GM12878 (cell line): ENCODE measurements around the gene PIK3R5. TPM values are rescaled to one million over a fixed set of nuclear protein-coding genes. Genes with fewer than 3 reads are reported as not detected.

Experiments used
- ATAC-seq: fragments of 200-7000 bp; cut with Tn5 transposase; 3 replicates; pipeline ENCODE4 v1.9.1; 2020; ENCODE audit warnings: mild to moderate bottlenecking, moderate library complexity
- BruUV-seq: library from RNA; stranded (reverse); fragments of 400-500 nt; replicated peaks from 2 replicates; lab custom pipeline; 2021; lab: Mats Ljungman, UMichigan
- CTCF ChIA-PET: fragments of 300-600 bp; sonication (Branson Sonifier 250); formaldehyde crosslinking; extraction: SDS; loops from one replicate; lab custom pipeline; 2021; ENCODE audit warnings: inconsistent platforms; lab: Yijun Ruan, JAX
- POLR2A ChIA-PET: fragments of 350-600 bp; formaldehyde crosslinking; extraction: SDS; loops from one replicate; lab custom pipeline; 2021; ENCODE audit warnings: inconsistent platforms; lab: Charles Lee
- RAD21 ChIA-PET: fragments of 300-600 bp; sonication (Branson Sonifier 250); formaldehyde crosslinking; loops from one replicate; lab custom pipeline; 2023; ENCODE audit warnings: antibody characterized with exemption; ENCODE audit not compliant: unreplicated experiment; lab: Charles Lee
- SMC1A ChIA-PET: fragments of 300-600 bp; sonication (Branson Sonifier 250); formaldehyde crosslinking; loops from one replicate; lab custom pipeline; 2023; ENCODE audit not compliant: unreplicated experiment, uncharacterized antibody; lab: Charles Lee
- DNase-seq: peaks from one replicate; pipeline ENCODE4 v3.0.0-alpha.2; 2011; ENCODE audit warnings: low read depth, low spot score
- FAIRE-seq: peaks from 3 replicates; lab custom pipeline; 2011; peaks lifted over from hg19 to GRCh38; lab: Jason Lieb, UNC
- H2AFZ ChIP-seq: 2 replicates; pipeline ENCODE4 v1.6.0; 2011; ENCODE audit warnings: low read depth, low read length, control low read depth; ENCODE audit not compliant: control insufficient read depth
- H3K27ac ChIP-seq: 2 replicates; pipeline ENCODE4 v1.5.1; 2011; ENCODE audit warnings: control low read depth; ENCODE audit not compliant: control insufficient read depth, insufficient read depth
- H3K27me3 ChIP-seq, 2 experiments: replicated peaks in 1 of 2; 2 replicates each; pipeline versions ENCODE4 v1.6.0 to v1.6.1; 2011; ENCODE audit warnings: low read length in 1 of 2; ENCODE audit not compliant: control insufficient read depth in 2 of 2, insufficient read depth in 2 of 2
- H3K36me3 ChIP-seq, 2 experiments: 2 replicates each; pipeline ENCODE4 v1.5.1; 2011; ENCODE audit warnings: low read length in 1 of 2; ENCODE audit not compliant: control insufficient read depth in 2 of 2, insufficient read depth in 2 of 2
- H3K4me1 ChIP-seq: 2 replicates; pipeline ENCODE4 v1.6.1; 2011; ENCODE audit warnings: mild to moderate bottlenecking, low read length, moderate library complexity, mixed read lengths; ENCODE audit not compliant: control insufficient read depth, insufficient read depth
- H3K4me2 ChIP-seq: 2 replicates; pipeline ENCODE4 v1.6.0; 2011; ENCODE audit warnings: control low read depth; ENCODE audit not compliant: control insufficient read depth, insufficient read depth
- H3K4me3 ChIP-seq: fragments of 200-600 bp; sonication (generic); 2 replicates; pipeline ENCODE4 v1.5.1; 2016
- H3K79me2 ChIP-seq: 2 replicates; pipeline ENCODE4 v1.6.0; 2011; ENCODE audit warnings: low read length; ENCODE audit not compliant: control insufficient read depth, insufficient read depth
- H3K9ac ChIP-seq: 2 replicates; pipeline ENCODE4 v1.8.0; 2011; ENCODE audit warnings: low read length, control low read depth, mixed read lengths; ENCODE audit not compliant: control insufficient read depth, insufficient read depth
- H3K9me3 ChIP-seq: replicated peaks from 3 replicates; pipeline ENCODE4 v1.5.1; 2011; ENCODE audit warnings: mild to moderate bottlenecking, low read length; ENCODE audit not compliant: control insufficient read depth, insufficient read depth
- H4K20me1 ChIP-seq: 2 replicates; pipeline ENCODE4 v1.6.0; 2011; ENCODE audit not compliant: control insufficient read depth, insufficient read depth
- BACH1 ChIP-seq: fragments of 450-650 bp; IDR thresholded peaks from 2 replicates; pipeline ENCODE4 v1.6.1; 2017; ENCODE audit warnings: mild to moderate bottlenecking, borderline replicate concordance
- IKZF1 ChIP-seq: fragments of 450-650 bp; conservative IDR thresholded peaks from 2 replicates; pipeline ENCODE4 v1.6.1; 2017; ENCODE audit warnings: antibody characterized with exemption, mild to moderate bottlenecking
- KLF5 ChIP-seq: fragments of 450-650 bp; IDR thresholded peaks from 2 replicates; pipeline ENCODE4 v1.6.1; 2014; ENCODE audit warnings: mild to moderate bottlenecking; ENCODE audit not compliant: partially characterized antibody
- NR2F1 ChIP-seq: fragments of 450-650 bp; conservative IDR thresholded peaks from 2 replicates; pipeline ENCODE4 v1.6.1; 2017; ENCODE audit warnings: mild to moderate bottlenecking
- POLR2A ChIP-seq: IDR thresholded peaks from 2 replicates; pipeline ENCODE4 v1.6.1; 2011; ENCODE audit warnings: low read depth, mild to moderate bottlenecking, low read length
- RAD21 ChIP-seq: IDR thresholded peaks from 2 replicates; pipeline ENCODE4 v1.6.1; 2011; ENCODE audit warnings: mild to moderate bottlenecking, low read depth, low read length, moderate library complexity; ENCODE audit not compliant: insufficient read depth
- TCF12 ChIP-seq: IDR thresholded peaks from 2 replicates; pipeline ENCODE4 v1.6.1; 2011; ENCODE audit warnings: low read depth, mild to moderate bottlenecking, low read length
- ZBED1 ChIP-seq: IDR thresholded peaks from 2 replicates; pipeline ENCODE4 v1.6.1; 2016; ENCODE audit warnings: borderline replicate concordance
- ZNF384 ChIP-seq: IDR thresholded peaks from 2 replicates; pipeline ENCODE4 v1.6.1; 2012; ENCODE audit warnings: low read depth, mild to moderate bottlenecking, low read length, improper control_type of control experiment, borderline replicate concordance
- WGBS: methylation state at CpG from one replicate; pipeline ENCODE4 v1.1.6; 2016; ENCODE audit warnings: low lambda C conversion rate; ENCODE audit not compliant: insufficient replicate concordance, insufficient coverage; ENCODE audit errors: missing lambda C conversion rate; 5-methylcytosine and 5-hydroxymethylcytosine counted together
- in situ Hi-C: fragments of 300-500 bp; cut with MboI; formaldehyde crosslinking; loops from 9 replicates; pipeline ENCODE4 v1.14.3; 2018; ENCODE audit warnings: mixed read lengths
- intact Hi-C: fragments of 100-400 bp; cut with micrococcal nuclease; formaldehyde crosslinking; loops from one replicate; pipeline ENCODE4 v1.14.2; 2022; ENCODE audit not compliant: unreplicated experiment
- polyA plus RNA-seq, 11 experiments: library from polyadenylated mRNA; depleted of rRNA in 4 of 11; unstranded in 6 of 11; stranded (reverse) in 5 of 11; fragments of >200 nt; fragmentation: Nextera tagmentation in 4 of 11; fragmentation: Illumina TruSeq in 1 of 11; extraction: Ambion mirVana in 4 of 11; extraction: Trizol in 1 of 11; gene quantifications; 1 replicate in 1 of 11; 2 replicates in 10 of 11; pipeline versions ENCODE4 v1.2.1 to v1.2.3, GENCODE V29; 2011 to 2016; ENCODE audit warnings: inconsistent platforms in 2 of 11, missing spikeins in 2 of 11, low read depth in 1 of 11
- total RNA-seq, 4 experiments: library from RNA; depleted of rRNA in 3 of 4; stranded (reverse); fragments of >200 nt in 3 of 4; fragmentation: Illumina TruSeq in 1 of 4; extraction: Trizol in 1 of 4; gene quantifications; 2 replicates each; pipeline versions ENCODE4 v1.2.1 to v1.2.3, GENCODE V29; 2013 to 2021

PIK3R5 gene
- total and polyA plus RNA-seq, 10 of the 15 experiments (the other 5 are each of a cell fraction or from before 2014, with no cell fraction given), result 9.5 to 50.8 (median 35.5) TPM

- TF ChIP-seq RAD21 (peak; percentile 18; the same call in 1 of the 2 replicates), BACH1 (peak; percentile 45; the same call in 1 of the 2 replicates), TCF12 (peak; percentile 73; the same call in 1 of the 2 replicates), IKZF1 (peak; percentile 84), NR2F1 (0 out of 2 replicates have a peak, but pooled peaks have one; percentile 47), ZBED1 (peak; percentile 69; the same call in 1 of the 2 replicates)
These were observed 73.2 kb downstream of the PIK3R5 start (continued) for GRCh38 chr17:8892338-8892690.

DNA sequence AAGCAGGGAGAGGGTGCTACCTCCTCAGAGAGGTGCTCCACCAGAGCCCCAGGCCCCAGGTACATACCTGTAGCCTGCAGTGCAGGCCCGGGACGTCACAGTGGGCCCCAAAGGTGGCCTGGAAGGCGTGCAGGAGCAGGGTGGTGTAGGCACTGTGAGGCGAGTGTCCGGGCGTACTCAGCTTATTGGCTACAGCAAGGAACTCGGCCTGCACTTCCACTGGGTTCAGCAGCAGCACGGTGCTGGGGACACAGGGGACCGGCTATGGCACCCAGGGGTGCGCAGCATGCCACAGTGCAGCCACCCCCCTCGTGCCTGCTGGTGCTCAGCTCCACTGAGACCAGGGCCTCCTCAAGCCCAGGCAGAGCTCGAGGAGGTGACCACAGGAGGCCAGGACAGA, 74.8 kb downstream of the PIK3R5 start:
- intact Hi-C loops, result loop anchor here (5.0 to 10.0 kb wide), 2 partner anchors 83 to 476 kb away; no protein-coding TSS in a partner anchor
- H3K27ac ChIP-seq, result no peak overlapping the region
- in situ Hi-C loops, result no loop called here
- ChIA-PET RAD21 (interaction anchor here (0.8 to 7.7 kb wide), 5 partner anchors 9 to 73 kb away, joined by 3 to 115 read pairs (median 53); partner anchors contain the start of genes PIK3R5 and PIK3R6), POLR2A (interaction anchor here (0.8 to 8.2 kb wide), 9 partner anchors 11 to 84 kb away, joined by 3 to 74 read pairs (median 5); partner anchors contain the start of gene PIK3R6), SMC1A (interaction anchor here (1.1 to 13.6 kb wide), 6 partner anchors 9 to 108 kb away, joined by 3 to 208 read pairs (median 42); partner anchors contain the start of genes PIK3R5 and PIK3R6), CTCF (interaction anchor here (0.9 to 8.3 kb wide), 9 partner anchors 9 to 107 kb away, joined by 3 to 100 read pairs (median 4); partner anchors contain the start of gene PIK3R6)
- H3K4me2 ChIP-seq, result no peak overlapping the region
- H2AFZ ChIP-seq, result no peak overlapping the region
- no peak for DNase-seq
- no peak for TF ChIP-seq ZNF384
- peak; percentile 22; the same call in 1 of the 2 replicates for TF ChIP-seq POLR2A
- TF ChIP-seq KLF5, result no peak
- no peak overlapping the region for H3K4me3 ChIP-seq
- H4K20me1 ChIP-seq, result no peaks in the 10 kb centered on the region
- peaks cover 8% of the 10 kb centered on the region; the same call in 1 of the 2 replicates for H3K79me2 ChIP-seq
- FAIRE-seq, result no peak
- peaks cover 37% of the 10 kb centered on the region for H3K4me1 ChIP-seq
- no peak for ATAC-seq
- 91% methylated on average over 12 of the region's 12 CpGs for WGBS
- no peaks in the 10 kb centered on the region for H3K27me3 ChIP-seq
- no peaks in the 10 kb centered on the region; the same call in 2 of the 3 replicates for H3K9me3 ChIP-seq
- no TSS peak for BruUV-seq
- H3K36me3 ChIP-seq, result peaks cover 18 to 45% of the 10 kb centered on the region in 2 experiments; a peak in 3 of 4 replicates
- H3K9ac ChIP-seq, result no peak overlapping the region
